Hindlimb muscle (tissue), 1 donor: ENCODE data around the gene BMP10. TPM values are rescaled to one million over a fixed set of nuclear protein-coding genes. Genes with fewer than 3 reads are reported as not detected.
A peak's percentile ranks its signal among the peaks of the same experiment; 100 is the strongest.

Experiments
- DNase-seq: peaks from one replicate; pipeline ENCODE4 v3.0.0-alpha.2; 2013
- polyA plus RNA-seq: library from polyadenylated mRNA; unstranded; fragments of 120-200 nt; gene quantifications from one replicate; pipeline ENCODE4 v1.2.1, GENCODE V29; 2013; ENCODE audit not compliant: insufficient read length

BMP10 gene
- polyA plus RNA-seq, 1 donor: not detected

DNA sequence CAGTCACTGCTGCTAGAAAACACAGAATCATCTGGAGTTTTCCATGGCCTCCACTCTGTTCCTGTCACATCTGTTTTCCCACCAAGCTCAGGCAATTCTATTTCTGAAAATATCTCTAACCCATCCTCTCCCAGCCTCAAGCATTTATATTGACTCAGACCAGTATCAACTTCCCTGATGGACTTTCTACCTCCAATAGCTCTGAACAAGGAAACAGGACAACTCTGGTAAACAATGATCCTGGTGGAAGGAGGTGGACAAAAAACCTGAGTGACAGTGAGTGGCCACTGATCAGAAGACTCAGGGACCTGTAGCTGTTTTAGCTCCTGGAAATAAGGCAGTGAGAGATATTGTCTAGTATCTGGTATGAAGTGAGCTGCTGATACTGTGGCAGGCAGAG lies 23.4 kb downstream of the BMP10 start:
- no peak for DNase-seq

DNA sequence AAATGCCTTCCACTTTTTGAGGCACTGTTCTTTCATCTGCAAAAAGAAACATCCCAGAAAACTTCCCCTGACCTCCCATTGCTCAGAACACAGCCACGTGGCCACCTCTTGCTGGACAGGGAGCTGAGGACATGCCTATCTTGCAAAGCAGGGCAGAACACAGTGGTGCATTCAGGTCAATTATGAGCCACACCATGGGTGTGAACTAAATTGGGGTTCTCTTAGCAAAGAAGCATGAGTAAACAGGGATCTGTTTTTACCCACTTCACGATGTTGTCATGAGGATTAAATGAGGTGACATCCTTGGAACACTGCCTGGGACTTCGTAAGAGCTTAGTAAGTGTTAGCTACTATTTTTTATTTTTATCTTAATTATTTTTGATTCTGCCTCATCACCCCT lies 25.1 kb downstream of the BMP10 start:
- no peak for DNase-seq

DNA sequence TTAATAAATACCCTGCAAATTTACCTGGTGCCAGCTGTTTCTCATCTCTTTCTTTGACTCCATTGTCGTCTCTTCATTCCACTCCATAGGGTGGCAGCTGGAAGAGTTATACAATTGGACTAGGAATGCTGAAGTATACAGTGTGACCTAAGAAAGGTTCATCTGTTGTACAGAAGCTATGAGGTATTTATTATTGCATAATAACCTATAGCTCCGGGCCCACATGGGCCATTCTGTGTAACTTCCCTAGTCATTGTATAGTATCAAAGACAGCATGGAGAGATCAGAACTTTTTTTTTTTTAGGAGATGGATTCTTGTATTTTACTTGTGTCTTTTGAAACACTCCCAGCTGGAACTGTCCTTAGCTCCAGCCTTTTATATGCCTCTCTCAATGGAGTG lies 26.2 kb downstream of the BMP10 start:
- DNase-seq: no peak

DNA sequence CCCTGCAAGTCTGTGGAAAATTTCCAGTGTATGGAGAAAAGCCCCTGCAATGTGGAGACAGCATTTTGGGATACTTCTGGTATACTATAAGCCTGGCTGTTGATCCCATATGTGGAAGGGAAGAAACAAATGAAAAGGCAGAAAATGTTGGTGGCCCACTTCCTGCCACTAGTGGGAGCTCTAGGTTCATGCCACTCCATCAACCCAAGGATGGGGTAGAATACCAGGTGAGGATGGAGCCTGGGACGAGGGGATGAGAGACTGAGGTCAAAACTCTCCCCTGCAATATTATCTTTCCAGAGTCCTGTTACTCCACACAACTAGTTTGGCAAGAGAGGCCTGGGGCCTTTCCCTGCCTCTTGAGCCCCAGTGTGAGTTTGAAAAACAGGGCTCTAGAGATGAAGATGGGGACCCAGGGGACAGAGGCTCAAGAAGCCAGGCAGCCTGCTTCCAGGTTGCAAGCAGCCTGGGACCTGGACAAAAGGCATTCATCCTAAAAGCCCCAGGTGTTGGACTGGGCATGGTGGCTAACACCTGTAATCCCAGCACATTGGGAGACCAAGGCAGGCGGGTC lies 31.9 kb downstream of the BMP10 start:
- DNase-seq: no peak

DNA sequence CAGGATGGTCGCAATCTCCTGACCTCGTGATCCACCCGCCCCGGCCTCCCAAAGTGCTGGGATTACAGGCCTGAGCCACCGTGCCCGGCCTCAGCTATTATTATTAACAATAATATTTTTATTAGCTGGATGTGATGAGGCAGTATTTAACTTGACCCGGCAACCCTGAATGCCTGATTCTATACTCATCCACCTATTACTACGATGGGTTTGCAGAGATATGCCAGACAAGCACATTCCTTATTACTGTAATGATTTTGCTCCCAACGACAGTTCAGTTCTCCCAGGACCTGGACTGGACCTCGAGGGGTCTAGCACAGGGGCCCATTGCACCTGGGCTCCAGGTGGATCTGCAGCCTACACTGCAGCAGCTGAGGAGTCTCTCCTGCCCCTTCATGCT lies 32.6 kb downstream of the BMP10 start:
- DNase-seq: no peak

DNA sequence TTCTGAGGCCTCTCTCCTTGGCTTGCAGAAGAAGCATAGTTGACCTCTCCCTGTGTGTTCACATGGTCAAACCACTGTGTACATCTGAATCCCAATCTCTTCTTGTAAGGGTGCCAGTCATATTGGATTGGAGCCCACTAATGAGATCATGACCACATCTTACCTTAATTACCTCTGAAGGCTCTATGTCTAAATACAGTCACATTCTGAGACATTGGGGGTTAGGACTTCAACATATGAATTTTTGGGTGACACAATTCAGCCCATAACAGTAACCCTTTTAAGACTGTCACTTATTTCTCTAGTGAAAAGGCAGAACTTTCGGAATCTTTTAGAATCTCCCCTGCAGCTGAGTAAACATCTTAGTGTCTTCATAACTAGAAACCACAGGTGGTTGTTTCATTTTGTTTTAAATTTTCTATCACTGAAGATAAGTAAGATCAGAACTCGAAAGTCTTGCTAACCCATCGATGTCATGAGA lies 33.3 kb downstream of the BMP10 start:
- no peak for DNase-seq

DNA sequence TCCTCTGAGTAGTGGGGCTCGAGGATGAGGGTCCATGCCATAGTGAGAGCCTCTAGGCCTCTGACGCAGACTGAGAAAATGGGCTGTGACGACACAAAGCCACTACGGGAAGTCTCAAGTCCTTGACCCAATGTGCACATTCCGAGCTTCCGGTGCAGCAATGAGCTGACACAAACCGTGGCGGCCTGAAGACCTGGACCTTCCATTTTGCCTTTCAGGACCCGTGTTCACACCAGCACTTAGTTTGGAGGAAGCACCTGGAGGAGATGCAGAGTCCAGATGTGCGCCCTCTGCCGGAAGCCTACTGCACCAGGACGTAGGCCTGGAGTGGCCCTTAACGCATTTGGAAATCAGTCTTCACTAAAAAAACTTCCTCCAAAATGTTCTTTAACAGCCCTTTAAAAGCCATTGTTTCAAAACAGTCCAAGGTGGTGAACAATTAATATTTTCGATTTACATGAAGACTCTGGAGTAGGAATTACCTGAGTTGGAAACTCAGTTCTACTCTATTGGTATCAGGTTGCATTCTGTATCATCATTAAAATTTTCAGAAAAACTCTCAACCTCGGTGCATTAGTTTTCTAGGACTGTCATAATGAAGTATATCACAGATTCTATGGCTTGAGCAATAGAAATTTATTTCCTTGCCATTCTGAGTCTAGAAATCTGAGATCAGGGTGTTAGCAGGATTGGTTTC lies 33.9 kb downstream of the BMP10 start:
- peak; percentile 29 for DNase-seq

DNA sequence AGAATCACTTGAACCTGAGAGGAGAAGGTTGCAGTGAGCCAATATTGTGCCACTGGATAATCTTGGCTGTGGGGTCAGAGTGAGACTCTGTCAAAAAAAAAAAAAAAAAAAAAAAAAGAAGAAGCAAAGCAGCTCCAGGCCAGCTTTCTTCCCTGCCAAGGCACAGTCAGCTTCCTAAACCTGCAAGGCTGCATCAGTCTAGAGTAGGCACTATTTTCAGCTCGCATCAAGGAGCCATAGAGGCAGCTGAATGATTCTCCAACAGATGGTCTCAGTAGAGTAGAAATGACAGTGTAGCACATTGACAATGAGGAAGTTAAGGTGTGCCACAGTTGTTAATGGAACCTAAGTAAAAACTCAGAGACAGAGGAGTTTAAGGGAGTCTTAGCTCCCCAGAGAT lies 35.6 kb downstream of the BMP10 start:
- DNase-seq: no peak

DNA sequence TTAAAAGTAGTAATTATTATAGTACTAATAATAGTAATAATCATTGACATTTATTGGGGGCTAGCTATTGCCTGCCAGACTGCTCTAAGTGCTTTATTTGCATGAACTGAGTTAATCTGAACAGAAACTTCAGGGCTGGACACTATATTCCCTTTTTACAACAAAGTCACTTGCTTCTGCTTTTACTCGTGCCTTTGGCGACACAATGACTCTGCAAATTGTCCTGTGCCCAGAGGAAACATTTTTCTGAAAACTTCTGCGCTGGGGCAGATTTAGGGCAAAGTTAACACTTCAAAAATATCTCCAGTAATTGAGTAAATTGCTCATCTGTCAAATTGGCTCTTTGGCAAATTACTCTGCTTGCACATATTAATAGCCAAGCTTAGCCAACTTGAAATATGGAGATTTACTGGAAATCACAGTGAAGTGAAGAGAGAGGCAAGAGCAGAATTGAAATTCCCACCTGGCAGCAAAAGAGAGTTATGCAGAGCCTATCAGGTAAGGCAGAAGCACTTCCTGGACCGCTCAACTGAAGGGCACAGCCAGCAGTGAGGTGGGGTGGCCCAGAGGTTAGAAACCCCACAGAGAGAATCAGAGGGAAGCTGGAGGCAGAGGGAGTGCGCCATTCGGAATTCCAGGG lies 36.3 kb downstream of the BMP10 start:
- DNase-seq: no peak

DNA sequence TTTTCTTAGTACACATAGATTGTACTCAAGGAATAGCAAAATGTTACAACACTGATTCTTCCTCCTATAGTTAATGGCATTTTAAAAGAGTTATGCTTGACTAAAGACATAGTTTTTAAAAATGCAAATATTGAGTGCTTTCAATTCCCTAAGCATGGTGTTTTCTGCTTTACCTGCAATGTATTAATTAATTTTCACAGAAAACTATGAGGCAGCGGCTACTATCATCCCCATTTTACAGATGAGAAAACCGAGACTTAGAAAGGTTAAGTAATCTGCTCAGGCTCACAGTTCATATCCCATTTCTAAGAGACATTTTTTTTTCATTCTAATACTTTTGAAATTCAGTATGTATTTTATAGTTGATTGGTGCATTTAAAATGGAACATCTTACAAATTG lies 38.0 kb downstream of the BMP10 start:
- no peak for DNase-seq

DNA sequence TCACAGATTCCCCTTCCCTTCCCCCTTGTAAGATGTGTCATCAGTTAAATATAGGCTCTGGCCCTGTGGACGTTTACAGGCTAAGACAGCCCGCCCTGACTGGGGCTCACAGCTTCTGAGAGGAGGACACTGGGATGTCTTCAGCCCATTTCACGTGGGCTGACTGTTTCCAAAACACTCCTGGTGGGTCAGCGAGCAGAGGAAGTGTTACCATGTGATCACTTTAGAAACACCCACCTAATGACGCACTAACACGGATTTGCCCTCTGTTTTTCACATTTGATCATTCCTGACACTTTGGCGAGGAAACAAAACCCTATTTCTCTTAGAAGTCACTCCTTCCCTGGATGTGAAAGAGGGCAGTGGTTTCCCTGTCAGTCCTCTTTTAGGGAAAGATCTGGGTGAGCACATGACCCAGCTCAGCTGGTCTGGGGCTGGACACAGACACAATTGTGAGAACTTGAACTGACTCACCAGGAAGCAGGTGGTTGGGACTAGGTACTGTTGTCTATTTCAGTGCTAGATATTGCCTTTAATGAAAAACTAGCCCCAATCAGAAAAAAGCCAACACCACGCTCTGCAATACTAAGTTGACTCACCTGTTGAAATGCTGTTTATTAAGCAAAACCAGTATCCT lies 38.8 kb downstream of the BMP10 start:
- peak; percentile 61 for DNase-seq

DNA sequence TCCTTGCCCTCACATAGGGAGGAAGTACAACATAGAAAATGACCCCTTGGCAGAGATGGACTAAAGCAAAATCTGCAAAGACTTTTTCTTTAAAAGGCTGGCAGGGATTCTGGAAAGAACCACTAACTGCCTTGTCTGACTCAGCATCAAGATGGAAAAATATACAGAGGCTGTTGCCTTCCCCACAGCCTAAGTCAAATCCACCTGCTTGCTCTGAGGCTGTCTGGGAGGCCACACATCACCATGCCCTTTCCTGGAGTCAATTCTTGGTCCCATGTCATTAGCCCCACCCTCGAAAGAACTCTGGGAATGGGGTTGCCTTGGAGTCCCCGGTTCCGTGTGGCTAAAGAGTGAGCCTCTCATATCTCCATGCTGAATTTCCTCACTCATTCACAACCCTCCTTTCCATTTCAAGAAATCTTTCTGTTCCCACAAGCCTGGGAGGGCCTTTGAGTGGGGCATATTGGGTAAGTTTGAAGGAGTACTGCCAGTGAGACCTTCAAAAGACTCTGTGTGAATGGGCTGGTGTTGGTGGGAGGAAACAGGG lies 39.4 kb downstream of the BMP10 start:
- peak; percentile 50 for DNase-seq

DNA sequence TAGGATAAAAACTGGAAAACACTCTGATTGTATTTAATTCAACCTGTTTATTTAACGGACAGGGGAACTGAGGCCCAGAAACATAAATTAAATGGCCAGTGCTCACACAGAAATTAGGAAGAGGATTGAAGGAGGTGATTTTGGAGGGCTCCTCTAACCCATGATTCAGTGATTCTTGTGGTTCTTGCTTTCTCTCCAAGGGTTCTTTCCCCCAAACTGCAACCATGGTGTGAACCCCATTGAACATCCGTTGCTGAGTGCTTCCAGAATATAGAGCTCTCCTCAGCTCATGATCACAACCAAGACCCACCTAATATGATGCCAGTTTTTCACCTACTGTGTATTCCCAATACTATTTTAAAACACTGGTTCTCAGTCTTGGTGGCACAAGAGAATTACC lies 41.4 kb downstream of the BMP10 start:
- DNase-seq: no peak

DNA sequence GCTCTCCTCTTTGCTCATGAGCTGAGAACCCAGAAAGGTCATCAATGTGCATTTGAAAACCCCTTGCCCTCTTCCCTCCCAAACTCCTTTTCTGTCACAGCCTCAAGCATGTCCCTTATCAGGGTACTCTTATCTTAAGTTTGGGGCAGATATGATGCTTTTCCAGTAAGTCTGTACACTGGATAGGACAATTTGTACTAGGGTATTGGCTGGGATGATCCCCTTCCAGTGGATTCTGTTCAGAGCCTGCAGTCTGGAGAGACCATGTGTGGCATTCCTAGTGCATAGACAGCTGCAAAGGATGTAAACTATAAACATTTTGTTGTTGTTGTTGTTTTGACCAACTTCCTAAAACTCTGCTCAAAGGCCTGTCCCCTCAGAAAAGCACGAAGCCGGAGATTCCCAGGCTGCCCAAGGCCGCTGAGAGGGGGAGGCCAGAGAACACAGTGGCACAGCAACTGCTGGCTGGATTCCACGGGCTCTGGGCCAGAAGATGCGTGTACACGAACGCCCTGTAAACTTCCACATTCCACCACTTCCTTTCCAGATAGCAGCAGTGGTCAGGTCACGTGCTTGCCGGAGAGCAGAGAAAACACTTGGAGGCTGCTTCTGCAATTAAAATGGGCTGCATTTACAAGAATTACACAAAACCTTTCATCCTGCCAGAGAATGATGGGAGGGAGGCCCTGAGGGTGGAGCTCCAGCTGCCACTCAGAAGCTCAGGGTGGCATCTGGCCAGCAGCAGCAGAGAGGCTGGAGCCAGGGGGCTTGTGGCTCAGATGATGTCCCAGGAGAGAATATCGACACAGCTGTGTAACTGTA lies 42.1 kb downstream of the BMP10 start:
- DNase-seq: peak; percentile 87

DNA sequence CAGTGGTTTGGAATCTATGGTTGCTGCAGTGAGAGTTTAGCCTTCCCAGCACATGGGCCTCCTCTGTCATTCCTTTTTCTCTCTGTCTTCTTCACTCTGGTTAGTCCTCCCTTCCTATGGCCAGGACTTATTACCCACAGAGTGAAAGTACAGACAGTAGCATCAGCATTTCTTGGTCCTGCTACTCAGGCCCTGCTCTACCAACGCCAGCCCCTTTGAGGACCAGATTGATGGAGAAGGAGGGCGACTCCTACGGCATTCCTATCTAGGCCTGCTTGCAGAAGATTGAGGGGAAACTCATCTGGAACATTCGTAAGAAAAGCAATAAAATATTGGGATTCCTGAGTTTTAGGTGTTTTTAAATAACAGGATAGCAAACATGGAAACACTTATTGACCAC lies 43.5 kb downstream of the BMP10 start:
- no peak for DNase-seq

DNA sequence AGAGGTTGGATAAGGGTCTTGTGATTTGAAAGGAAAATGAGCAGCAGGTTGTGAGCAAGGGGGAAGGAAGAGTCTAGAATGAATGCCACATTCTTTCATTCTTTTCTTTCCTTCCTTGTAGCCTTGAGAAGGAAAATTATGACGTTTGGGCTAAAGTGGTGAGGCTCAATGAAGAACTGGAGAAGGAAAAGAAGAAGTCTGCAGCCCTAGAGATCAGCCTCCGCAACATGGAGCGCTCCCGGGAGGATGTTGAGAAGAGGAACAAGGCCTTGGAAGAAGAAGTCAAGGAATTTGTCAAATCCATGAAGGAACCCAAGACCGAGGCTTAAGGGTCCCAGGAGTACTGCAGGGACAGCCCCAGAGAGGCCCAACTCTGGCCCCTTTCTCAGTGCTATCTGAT lies 45.3 kb downstream of the BMP10 start:
- DNase-seq: no peak

DNA sequence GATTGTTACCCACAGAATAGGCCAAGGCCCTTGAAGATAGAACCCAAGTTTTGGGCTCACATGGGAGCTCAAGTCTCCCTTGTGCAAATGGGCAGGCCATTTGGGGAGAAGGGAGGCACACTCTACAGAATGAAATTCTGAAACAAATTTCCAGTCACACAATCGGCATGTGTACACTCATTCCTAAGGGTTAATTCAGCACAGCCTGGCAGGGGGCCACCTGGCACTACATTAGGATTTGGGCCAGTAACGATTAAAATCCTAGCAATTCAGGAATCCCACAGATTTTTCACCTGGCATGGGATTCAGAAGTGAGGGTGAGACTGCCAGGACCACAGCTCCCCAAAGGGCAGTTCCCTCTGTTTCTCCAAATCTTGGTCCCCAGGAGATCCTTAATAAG lies 46.4 kb downstream of the BMP10 start:
- no peak for DNase-seq

DNA sequence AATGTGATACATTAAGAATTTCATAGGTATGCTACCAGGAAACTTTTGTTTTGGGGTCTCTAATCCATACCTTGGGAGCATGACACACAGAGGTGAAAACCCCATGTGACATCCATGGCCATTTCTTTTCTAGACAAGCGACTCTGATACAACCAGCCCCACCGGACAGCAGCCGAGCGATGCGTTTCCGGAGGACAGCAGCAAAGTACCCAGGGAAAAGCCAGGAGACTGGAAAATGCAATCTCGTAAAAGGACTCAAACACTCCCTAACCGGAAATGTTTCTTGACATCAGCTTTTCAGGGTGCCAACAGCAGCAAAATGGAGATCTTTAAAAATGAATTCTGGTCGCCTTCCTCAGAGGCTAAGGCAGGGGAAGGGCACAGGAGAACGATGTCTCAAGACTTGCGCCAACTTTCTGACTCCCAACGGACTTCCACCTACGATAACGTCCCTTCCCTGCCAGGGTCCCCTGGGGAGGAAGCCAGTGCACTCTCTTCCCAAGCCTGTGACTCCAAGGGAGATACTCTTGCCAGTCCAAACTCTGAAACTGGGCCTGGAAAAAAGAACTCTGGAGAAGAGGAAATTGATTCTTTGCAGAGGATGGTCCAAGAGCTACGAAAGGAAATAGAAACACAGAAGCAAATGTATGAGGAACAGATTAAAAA lies 48.9 kb downstream of the BMP10 start:
- no peak for DNase-seq

DNA sequence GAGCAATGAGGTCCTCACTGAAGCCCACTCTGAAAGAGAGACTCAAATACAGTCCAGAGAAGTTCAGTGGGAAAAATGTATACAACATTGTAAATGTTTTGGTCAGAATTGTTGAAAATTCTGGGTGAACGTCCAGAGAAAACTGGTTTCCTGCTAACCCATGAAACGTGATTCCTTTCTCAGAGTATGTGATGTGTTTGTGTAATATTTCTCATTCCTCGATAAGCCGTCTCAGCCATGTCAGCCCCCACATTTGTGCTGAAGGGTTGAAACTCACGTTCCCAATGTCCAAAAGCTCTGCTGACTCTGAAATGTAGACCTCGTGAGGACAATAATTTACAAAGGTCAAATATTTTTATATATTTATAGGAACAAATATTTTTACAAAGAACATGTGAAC lies 51.6 kb downstream of the BMP10 start:
- DNase-seq: no peak

DNA sequence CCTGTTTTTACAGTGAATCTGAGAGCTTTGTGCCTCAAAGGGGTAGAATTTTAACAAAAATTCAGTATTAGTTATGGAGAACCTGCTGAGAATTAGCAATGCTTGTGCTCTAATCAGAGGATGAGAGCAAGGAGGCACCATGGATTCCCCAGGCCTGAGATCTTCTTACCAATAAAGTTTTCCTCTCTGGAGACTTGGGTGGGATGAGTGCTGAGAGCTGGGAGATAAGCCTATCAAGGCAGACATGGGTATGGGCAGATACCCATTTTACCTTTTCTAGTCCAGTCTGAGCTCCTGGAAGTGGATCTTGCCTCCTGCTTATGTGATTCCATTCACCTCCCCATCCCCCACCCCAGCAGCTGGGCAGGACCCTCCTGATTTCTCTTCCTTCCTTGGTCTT lies 53.9 kb downstream of the BMP10 start:
- no peak for DNase-seq
